DMS79 (cell line): ENCODE results near the gene RSF1.

Experiments
- DNase-seq: peaks from one replicate; lab custom pipeline; 2025; lab: John Stamatoyannopoulos, UW

The RSF1 gene

GRCh38 chr11:77801477-77801876 lies 19.0 kb downstream of the RSF1 start:
- no peak for DNase-seq

GRCh38 chr11:77800449-77800848 lies 20.1 kb downstream of the RSF1 start:
- no peak for DNase-seq

GRCh38 chr11:77799338-77799737 lies 21.2 kb downstream of the RSF1 start:
- DNase-seq: no peak

- DNase-seq: no peak
Observed at GRCh38 chr11:77793972-77794371, 26.6 kb downstream of the RSF1 start.

GRCh38 chr11:77791301-77791700 lies 29.2 kb downstream of the RSF1 start:
- no peak for DNase-seq

- no peak for DNase-seq
Observed at GRCh38 chr11:77789731-77790476, 30.6 kb downstream of the RSF1 start.

- DNase-seq: no peak
Observed at GRCh38 chr11:77789061-77789730, 31.3 kb downstream of the RSF1 start.

GRCh38 chr11:77784572-77784971 lies 36.0 kb downstream of the RSF1 start:
- DNase-seq: no peak

GRCh38 chr11:77783025-77783424 lies 37.5 kb downstream of the RSF1 start:
- DNase-seq: no peak

- no peak for DNase-seq
Observed at GRCh38 chr11:77779935-77780334, 40.6 kb downstream of the RSF1 start.

- no peak for DNase-seq
Observed at GRCh38 chr11:77778549-77778948, 42.0 kb downstream of the RSF1 start.

GRCh38 chr11:77778118-77778517 lies 42.4 kb downstream of the RSF1 start:
- DNase-seq: no peak

- no peak for DNase-seq
Observed at GRCh38 chr11:77776455-77776854, 44.1 kb downstream of the RSF1 start.

GRCh38 chr11:77775936-77776335 lies 44.6 kb downstream of the RSF1 start:
- DNase-seq: no peak

- no peak for DNase-seq
Observed at GRCh38 chr11:77771135-77771534, 49.4 kb downstream of the RSF1 start.

- no peak for DNase-seq
Observed at GRCh38 chr11:77770629-77771028, 49.9 kb downstream of the RSF1 start.

- no peak for DNase-seq
Observed at GRCh38 chr11:77762426-77762825, 58.1 kb downstream of the RSF1 start.

GRCh38 chr11:77761491-77761890 lies 59.0 kb downstream of the RSF1 start:
- no peak for DNase-seq

GRCh38 chr11:77758331-77758730 lies 62.2 kb downstream of the RSF1 start:
- DNase-seq: no peak

GRCh38 chr11:77753230-77753629 lies 67.3 kb downstream of the RSF1 start:
- no peak for DNase-seq

- DNase-seq: no peak
Observed at GRCh38 chr11:77752516-77752915, 68.0 kb downstream of the RSF1 start.

GRCh38 chr11:77750394-77751156 lies 69.9 kb downstream of the RSF1 start:
- no peak for DNase-seq

GRCh38 chr11:77749232-77749631 lies 71.3 kb downstream of the RSF1 start:
- no peak for DNase-seq
